ENCODE data around the gene KRT1.
"Not testable (repeated sequence)": the region's sequence is repeated elsewhere in the genome, so short reads cannot be mapped to it uniquely, and the experiment has no call there.

Gene KRT1

DNA sequence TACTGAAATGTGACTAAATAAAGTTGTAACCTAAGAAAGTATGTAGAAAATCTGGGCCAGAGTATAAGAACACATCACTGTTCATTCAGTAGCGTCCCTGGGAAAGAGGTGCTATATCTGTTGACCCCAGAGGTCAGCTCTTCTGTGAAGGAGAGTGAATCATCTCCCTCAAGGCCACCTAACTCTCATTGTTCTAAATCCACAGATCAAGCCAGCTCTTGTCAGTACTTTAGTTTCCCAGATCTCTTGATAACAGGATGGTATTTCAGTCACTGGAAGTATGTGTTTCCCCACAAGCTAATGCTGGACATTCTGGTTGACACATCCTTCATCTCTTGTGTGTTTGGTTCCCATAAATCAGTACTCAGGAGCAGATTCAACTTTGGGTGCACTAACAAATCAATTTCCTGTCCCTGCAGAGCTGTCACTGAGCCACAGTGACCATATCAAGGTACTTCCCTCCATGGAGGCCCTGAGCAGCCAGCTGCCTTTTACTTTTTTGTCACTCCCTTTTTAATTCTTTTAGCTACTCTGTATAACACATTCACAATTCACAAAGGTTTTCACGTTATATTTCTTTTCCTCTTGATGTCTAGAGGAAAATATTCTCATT, 7.8 kb downstream of the KRT1 start:
- H3K27ac ChIP-seq, result no peak overlapping the region
- TF ChIP-seq, protein P1, sequence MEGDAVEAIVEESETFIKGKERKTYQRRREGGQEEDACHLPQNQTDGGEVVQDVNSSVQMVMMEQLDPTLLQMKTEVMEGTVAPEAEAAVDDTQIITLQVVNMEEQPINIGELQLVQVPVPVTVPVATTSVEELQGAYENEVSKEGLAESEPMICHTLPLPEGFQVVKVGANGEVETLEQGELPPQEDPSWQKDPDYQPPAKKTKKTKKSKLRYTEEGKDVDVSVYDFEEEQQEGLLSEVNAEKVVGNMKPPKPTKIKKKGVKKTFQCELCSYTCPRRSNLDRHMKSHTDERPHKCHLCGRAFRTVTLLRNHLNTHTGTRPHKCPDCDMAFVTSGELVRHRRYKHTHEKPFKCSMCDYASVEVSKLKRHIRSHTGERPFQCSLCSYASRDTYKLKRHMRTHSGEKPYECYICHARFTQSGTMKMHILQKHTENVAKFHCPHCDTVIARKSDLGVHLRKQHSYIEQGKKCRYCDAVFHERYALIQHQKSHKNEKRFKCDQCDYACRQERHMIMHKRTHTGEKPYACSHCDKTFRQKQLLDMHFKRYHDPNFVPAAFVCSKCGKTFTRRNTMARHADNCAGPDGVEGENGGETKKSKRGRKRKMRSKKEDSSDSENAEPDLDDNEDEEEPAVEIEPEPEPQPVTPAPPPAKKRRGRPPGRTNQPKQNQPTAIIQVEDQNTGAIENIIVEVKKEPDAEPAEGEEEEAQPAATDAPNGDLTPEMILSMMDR (IDR thresholded peaks at IDR 0.05), result no peak
- no peaks in the 10 kb centered on the region for H3K9me3 ChIP-seq
- H3K27me3 ChIP-seq, result no peaks in the 10 kb centered on the region
- H3K4me1 ChIP-seq (ENCODE audit: control insufficient read depth in 1 of 2, insufficient read depth in 1 of 2, low read depth in 1 of 2, low read length in 1 of 2), result no peaks in the 10 kb centered on the region
- H3K4me3 ChIP-seq (ENCODE audit: low read depth in 1 of 2, low read length in 1 of 2), result no peak overlapping the region
- H3K36me3 ChIP-seq, result no peaks in the 10 kb centered on the region

DNA sequence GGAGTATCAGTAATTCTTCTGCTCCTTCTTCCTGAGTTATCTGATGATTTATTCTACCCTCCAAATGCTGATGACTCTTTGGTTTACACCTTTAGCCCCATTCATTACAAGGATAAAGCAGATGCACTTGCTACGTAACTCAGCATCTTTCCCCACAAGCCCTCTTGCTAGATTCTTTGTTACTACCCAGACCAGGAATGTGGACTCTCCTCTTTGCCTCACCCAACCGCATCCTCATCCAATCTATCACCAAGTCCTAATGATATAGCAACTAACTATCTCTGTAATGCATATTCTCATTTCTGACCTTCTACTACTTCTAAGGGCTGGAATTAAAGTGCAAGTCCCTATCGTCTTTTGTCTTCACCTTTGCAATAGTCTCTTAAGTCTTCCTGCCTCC, 9.2 kb downstream of the KRT1 start:
- Histone ChIP-seq H3K4me1 (ENCODE audit: control insufficient read depth in 1 of 2, insufficient read depth in 1 of 2, low read depth in 1 of 2, low read length in 1 of 2) (no peaks in the 10 kb centered on the region), H3K36me3 (no peaks in the 10 kb centered on the region), H3K9me3 (no peaks in the 10 kb centered on the region), H3K27ac (no peak overlapping the region), H3K27me3 (no peaks in the 10 kb centered on the region), H3K4me3 (ENCODE audit: low read depth in 1 of 2, low read length in 1 of 2) (no peak overlapping the region)
- TF ChIP-seq, protein P1 (IDR thresholded peaks at IDR 0.05), result no peak

DNA sequence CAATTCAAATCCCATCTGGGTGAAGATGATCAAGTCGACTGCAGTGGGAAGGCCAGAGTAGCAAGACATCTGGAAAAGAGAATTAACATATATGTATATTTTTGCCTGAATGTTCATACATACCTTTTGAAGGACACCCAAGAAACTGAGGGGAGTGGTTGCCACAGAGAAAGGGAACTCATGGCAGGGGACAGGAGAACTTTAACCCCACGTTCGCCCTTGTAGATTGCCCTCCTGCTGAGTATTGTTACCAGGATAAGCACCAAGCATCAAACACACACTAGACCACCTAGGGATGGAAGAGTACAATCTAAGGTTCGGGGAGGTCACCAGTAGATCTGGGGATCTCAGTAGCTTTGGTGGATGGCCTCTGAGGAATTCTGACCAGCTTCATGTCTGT, 9.7 kb downstream of the KRT1 start:
- Histone ChIP-seq H3K9me3 (no peaks in the 10 kb centered on the region), H3K36me3 (no peaks in the 10 kb centered on the region), H3K4me3 (ENCODE audit: low read depth in 1 of 2, low read length in 1 of 2) (no peak overlapping the region), H3K27me3 (no peaks in the 10 kb centered on the region), H3K27ac (no peak overlapping the region), H3K4me1 (ENCODE audit: control insufficient read depth in 1 of 2, insufficient read depth in 1 of 2, low read depth in 1 of 2, low read length in 1 of 2) (no peaks in the 10 kb centered on the region)
- TF ChIP-seq, protein P1 (IDR thresholded peaks at IDR 0.05), result no peak

DNA sequence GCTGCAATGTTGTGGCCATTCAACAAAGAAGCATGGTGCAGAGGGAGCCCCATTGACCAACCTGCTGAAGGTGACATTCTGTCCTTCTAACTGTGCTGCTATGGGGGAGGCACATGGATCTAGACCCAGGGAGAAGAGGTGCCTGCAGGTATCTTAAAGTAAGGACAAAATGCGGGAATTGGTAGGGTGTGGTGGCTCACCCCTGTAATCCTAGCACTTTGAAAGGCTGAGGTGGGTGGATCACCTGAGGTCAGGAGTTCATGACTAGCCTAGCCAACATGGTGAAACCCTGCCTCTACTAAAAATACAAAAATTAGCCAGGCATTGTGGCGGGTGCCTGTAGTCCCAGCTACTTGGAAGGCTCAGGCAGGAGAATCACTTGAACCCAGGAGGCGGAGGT, 10.3 kb downstream of the KRT1 start:
- H3K27ac ChIP-seq; H3K9me3 ChIP-seq; H3K27me3 ChIP-seq; H3K36me3 ChIP-seq; H3K4me3 ChIP-seq (ENCODE audit: low read depth in 1 of 2, low read length in 1 of 2); H3K4me1 ChIP-seq (ENCODE audit: control insufficient read depth in 1 of 2, insufficient read depth in 1 of 2, low read depth in 1 of 2, low read length in 1 of 2): not testable (repeated sequence)

DNA sequence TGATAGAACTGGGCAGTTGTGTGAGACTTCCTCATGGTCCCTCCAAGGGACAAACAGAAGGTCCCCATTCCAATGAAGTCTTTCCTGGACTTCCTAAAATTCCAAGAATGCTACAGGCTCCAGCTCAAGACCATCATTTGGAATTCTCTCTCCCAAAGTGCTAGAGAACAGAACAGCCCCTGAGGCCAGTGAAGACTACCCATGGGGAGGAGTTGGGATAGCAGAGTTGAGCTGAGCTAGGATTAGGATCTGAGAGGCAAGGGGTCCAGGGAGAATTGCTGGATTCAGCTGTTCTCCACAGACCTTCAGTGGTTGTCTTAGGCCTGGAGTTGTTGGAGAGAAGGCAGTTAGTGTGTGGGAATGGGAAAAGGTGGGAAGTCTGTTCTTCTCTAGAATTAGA, 10.8 kb downstream of the KRT1 start:
- Histone ChIP-seq H3K4me3 (ENCODE audit: low read depth in 1 of 2, low read length in 1 of 2) (no peak overlapping the region), H3K36me3 (no peaks in the 10 kb centered on the region), H3K9me3 (no peaks in the 10 kb centered on the region), H3K27ac (no peak overlapping the region), H3K27me3 (no peaks in the 10 kb centered on the region), H3K4me1 (ENCODE audit: control insufficient read depth in 1 of 2, insufficient read depth in 1 of 2, low read depth in 1 of 2, low read length in 1 of 2) (no peaks in the 10 kb centered on the region)
- TF ChIP-seq, protein P1 (IDR thresholded peaks at IDR 0.05), result no peak

DNA sequence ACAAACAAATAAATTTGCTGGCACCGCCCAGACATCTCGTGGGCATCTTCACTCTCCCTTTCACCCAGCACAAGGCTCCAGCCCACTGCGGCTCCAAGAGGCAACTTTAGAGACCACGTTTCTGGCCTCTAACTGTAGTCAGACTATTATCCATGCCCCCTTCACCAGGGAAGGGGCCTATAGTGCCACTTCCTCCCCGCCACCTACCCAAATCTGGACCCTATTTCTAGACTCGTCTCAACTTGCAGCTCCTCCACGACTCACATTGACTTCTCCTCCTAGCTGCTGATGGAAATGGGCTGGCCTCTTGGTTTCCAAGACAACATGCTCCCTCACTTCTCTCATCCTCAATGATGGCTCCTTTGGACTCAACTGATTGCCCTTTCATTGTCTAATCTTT, 12.3 kb downstream of the KRT1 start:
- no peaks in the 10 kb centered on the region for H3K27me3 ChIP-seq
- TF ChIP-seq, protein P1 (IDR thresholded peaks at IDR 0.05), result no peak
- H3K4me3 ChIP-seq (ENCODE audit: low read depth in 1 of 2, low read length in 1 of 2), result no peak overlapping the region
- no peaks in the 10 kb centered on the region for H3K4me1 ChIP-seq (ENCODE audit: control insufficient read depth in 1 of 2, insufficient read depth in 1 of 2, low read depth in 1 of 2, low read length in 1 of 2)
- H3K27ac ChIP-seq, result no peak overlapping the region
- H3K9me3 ChIP-seq, result no peaks in the 10 kb centered on the region
- no peaks in the 10 kb centered on the region for H3K36me3 ChIP-seq
